ENCODE data around the gene RNASE4.
"Not testable (repeated sequence)": the region's sequence is repeated elsewhere in the genome, so short reads cannot be mapped to it uniquely, and the experiment has no call there.

RNASE4 gene

DNA sequence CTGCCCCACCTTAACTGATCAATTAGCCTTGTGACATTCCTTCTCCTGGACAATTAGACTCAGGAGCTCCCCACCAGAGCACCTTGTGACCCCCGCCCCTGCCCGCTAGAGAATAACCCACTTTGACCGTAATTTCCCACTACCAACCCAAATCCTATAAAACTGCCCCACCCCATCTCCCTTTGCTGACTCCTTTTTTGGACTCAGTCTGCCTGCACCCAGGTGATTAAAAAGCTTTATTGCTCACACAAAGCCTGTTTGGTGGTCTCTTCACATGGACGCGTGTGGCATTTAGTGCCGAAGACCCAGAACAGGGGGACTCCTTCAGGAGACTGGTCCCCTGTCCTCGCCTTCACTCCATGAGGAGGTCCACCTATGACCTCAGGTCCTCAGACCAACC, 16.6 kb downstream of the RNASE4 start:
- FAIRE-seq = not testable (repeated sequence)

DNA sequence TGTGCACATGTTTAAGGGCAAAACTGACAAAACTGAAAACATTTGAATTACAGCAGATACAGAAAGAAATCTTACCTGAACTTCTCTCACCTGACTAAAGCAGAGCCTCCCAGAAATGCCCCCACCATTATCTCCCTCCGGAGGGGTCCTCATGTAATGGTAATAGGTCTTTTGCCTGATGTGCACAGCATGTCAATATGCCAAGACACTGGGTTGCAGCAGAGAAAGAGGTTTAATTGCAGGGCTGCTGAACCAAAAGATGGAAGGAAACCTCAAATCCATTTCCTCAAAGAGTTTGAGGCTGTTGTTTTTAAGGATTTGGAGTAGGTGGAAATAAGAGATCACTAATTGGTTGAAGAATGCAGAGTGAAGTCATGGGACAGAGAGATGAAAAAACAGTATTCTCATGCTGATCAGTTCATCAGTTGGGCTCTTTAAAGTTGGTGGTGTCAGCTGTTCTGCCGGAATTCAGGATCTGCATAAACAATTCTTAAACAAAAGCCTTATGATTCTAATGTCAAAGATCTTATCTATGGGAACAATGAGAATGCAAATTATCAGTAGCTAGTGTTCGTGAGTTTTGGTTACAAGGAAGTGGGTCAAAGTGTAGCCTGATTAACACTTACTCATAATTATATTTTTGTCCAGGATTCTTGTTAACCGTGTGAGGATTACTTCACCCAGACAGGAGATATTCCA, 22.4 kb downstream of the RNASE4 start:
- FAIRE-seq = no peak

DNA sequence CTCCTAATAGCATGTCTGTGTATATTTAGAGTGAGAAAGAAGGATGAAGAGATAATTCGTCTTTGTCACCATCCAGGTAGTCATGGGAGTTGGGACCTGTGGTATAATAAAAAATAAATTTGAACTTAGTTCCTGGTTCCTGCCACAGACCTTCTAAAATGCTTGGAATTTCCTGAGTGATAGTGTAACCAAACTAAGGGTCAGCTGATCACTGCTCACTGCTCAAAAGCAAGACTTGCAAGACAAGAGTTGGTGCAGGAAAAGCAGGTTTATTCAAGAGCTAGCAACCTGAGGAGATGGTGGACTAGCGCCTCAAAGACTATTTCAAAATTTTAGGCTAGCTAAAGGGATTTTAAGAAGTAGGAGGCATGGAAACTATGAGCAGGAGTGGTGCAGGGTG, 23.3 kb downstream of the RNASE4 start:
- FAIRE-seq = no peak

DNA sequence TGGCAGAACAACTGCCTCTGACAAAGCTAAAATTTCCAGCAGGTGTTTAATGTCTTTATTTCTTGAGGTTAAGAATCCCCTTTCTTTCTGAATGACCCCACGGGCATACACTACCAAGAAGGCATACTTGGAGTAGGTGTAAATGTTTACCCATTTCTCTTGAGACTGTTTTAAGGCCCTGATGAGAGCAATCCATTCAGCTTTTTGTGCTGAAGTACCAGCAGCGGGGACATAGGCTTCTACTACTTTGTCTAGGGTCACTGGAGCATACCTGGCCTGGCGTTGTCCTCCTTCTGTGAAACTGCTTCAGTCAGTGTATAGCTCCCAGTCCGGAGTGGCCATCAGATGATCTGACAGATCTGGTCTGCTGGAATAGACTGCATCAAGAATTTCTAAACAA, 26.9 kb downstream of the RNASE4 start:
- no peak for FAIRE-seq

DNA sequence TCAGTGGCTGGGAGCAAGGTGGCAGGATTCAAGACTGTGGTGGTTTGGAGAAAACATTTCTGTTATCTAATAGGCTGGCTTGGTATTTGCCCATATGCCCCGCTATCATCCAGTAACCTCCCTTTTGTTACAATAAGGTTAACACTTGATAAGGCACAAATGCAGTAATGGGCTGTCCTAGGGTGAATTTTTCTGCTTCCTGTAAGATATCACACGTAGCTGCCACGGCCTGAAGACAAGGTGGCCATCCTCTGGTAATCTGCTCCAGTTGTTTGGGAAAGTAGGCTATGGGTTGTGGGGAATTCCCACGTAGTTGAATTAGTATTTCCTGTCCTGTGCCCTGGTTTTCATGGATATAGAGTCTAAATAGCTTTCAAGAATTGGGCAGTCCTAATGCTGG, 27.3 kb downstream of the RNASE4 start:
- FAIRE-seq = no peak

DNA sequence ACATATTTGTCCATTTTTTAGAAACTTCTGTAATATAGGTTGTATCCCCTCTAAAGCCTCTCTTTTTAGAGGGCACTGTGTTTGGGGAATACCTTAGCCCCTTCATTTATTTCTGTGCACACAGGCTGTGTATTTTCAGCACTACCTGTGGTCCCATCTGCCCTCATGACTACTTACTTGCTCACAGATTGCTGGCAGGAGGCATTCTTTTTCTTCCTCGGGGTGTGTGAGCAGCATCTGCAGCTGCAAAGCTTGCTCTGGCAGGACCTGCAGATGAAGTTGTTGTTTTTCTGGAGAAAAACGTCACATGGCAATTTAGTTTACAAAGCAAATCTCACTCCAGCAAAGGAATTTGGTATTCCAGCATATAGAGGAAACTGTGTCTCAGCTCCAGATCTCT, 28.5 kb downstream of the RNASE4 start:
- FAIRE-seq = no peak

DNA sequence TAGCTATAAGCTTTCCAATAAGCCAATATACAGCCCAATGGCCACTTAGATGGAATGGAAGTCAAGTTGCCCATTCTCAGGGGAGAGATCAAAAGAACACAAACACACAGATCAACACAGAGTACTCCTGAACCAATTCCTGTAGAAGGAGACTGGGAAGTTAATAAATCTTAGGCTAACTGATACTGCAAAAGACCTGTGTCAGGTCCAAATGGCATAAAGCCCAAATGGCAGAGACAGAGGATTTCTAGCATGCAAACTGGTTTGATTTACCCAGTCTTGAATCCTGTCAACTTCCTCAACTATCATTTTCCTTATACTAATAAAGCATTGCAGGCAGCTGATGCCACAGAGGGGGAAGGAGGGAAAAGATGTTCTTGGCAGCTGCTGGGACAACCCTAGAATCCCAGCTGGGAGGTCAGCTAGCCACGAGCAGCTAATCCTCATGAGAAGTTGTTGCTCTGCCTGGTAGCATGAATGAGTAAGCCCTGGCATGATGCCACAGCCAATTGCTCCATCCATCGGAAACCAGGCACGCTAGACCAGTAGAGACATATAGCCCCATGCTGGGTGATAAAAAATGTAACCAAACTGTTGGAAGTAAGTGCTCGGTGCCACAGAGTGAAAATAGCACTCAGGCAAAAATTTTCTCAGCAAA, 30.4 kb downstream of the RNASE4 start:
- no peak for FAIRE-seq

DNA sequence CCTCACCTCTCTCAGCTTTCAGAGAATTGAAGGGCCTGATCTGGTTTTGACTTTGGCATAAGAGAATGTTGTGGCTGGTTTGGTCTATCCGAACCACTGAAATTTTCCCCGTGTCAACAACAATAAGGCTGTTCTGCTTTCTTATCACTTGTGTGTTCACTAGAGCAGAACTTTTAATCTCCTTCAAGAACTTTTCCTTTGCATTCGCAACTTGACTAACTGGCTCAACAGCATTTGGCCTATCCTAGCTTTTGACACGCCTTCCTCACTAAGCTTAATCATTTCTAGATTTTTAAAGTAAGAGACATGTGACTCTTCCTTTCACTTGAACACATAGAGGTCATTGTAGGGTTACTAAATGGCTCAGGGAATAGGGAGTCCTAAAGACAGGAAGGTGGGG, 35.4 kb downstream of the RNASE4 start:
- FAIRE-seq = peak; percentile 47

DNA sequence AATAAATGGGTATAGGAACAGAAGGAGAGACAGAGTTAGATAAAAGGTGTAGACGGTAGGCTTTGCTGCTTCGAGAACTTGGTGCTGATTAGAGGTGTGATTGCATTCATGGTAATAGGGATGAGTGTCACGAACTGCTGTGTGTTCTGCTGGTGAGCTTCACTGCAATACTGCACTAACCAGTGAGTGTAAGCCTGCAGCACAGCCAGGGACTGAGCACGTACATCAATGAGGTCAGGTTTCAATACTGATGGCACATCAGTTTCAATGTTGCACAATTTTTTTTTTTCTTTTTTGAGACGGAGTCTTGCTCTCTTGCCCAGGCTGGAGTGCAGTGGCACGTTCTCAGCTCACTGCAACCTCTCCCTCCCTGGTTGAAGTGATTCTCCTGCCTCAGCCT, 36.4 kb downstream of the RNASE4 start:
- no peak for FAIRE-seq

DNA sequence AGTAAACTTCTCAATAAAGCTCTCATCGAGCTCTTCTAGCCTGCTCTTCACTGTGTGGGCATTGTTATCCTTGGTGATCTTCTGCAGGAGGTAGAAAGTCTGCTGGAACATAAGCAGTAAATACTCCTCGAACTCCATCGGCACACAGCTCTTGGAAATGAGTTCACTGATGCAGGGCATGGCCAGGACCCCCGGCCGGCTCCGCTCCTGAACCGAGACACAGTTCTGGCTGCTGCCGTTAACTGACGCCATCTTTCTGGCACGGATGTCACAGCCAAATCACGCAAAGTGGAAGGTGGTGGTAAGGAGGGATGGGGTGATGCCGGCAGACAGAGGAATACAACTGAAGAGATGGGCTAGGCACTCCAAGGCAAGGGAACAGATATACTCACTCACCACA, 37.7 kb downstream of the RNASE4 start:
- FAIRE-seq = no peak

DNA sequence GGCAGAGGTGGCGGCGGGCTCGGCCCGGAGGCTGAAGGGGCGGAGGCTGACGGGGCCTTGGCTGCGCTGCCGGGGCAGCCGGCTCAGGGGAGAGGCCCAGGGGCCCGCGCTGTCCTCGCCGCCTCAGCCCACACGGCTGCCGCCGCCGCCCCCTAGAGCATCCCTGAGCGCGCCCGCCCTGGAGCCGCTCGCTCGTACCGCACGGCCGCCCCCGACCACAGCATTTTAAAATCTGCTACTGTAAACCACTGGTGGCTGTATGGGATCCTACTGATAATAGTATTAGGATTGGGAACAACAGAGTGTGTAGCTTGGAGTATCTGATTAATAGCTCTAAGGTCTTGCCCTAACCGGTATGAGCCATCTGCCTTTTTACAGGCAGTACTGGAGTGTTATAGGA, 39.1 kb downstream of the RNASE4 start:
- no peak for FAIRE-seq

DNA sequence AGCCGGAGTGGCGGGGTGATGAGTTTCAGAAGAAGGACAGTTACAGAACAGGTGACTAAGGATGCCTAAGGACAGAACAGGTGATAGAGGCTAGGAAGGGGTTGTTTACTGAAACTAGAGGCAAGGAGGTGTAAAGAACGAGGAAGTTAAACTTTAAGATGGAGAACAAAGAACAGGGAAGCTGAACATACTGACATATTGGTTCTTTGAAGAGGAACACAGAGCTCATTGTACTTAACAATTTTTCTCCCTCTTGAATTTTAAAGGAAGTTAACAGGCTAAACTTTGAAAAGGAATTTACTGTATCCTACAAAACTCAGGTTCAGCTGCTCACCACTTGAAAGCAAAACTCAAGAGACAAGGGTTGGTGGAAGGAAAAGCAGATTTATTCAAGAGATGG, 41.8 kb downstream of the RNASE4 start:
- not testable (repeated sequence) for FAIRE-seq

DNA sequence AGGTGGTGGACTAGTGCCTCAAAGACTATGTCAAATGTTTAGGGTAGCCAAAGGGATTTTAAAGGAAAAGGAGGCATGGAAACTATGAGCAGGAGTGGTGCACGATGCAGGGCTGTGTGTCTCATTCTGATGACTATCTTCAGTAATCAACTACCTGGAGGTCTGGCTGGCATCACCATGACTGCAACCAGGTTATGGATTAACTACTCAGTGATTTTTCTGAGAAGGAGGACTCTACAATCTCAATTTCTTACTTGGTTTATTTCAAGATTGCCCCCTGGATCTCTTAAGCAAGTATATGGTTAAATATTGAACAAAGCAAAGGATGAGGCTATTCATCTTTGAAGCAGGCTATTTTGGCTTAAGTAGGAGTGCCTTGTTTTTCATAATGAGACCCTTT, 42.2 kb downstream of the RNASE4 start:
- FAIRE-seq = no peak

DNA sequence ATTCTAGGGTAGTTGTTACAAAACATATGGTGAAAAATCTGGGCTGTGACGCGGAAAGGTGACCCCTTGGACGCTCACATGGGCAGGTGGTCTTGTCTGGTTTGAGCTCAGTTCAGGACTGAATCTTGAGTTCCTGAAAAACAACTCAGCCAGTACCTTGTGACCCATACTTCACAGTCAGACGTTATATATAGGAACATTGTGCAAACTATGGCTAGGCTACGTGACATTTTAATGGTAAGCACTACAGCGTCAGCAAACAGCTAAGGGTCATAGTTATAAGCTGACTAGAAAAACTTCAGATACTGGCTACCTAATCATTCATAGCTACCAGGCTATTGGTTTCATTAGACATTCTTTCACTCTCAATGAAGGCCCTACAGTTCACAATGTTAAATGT, 46.5 kb downstream of the RNASE4 start:
- no peak for FAIRE-seq

DNA sequence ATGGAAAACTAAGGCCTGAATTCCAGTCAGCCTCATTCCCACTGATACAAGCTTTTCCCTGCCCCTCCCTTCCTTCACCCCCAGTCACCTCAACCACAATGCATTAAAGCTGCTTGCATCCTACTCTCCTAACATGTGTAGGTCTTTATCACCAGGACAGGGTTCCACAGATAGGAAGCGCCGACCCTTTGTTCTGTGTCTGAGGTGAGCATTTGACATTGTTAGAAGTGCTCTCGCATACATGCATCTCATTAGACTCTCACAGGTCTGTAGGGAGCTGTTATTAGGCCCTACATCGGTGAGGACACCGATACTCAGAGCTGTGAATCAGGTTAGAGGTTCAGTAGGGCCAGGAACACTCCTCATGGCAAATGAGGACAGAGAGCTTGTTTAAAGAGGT, 48.1 kb downstream of the RNASE4 start:
- no peak for FAIRE-seq

DNA sequence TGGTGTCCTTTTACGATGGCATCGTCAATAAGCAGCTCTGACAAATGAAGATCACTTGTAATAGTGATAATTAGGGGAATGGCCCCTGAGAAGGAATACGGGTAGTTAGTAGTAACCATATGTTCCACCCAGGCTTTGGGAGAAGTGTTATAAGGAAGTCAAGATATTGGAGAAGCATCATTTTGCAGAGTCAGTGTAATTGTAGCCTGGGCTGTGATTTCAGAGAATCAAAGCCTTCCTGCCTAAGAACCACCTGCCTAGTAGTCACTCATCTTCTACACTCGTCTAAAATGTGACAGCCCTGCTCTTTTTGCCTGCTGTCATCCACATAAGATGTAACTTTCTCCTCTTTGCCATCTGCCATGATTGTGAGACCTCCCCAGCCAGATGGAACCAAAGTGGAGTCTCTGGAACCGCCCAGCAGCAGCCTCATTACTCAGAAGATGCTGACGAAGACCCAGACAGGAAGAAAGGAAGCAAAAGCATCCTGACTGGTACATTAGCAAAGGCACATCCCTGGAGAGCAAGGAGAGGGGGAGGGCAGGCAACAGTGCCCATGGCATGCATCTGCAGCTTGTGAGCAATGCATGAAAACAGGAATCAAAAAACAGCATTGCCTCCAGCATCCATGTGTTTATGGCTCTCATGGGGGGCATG, 48.7 kb downstream of the RNASE4 start:
- no peak for FAIRE-seq

DNA sequence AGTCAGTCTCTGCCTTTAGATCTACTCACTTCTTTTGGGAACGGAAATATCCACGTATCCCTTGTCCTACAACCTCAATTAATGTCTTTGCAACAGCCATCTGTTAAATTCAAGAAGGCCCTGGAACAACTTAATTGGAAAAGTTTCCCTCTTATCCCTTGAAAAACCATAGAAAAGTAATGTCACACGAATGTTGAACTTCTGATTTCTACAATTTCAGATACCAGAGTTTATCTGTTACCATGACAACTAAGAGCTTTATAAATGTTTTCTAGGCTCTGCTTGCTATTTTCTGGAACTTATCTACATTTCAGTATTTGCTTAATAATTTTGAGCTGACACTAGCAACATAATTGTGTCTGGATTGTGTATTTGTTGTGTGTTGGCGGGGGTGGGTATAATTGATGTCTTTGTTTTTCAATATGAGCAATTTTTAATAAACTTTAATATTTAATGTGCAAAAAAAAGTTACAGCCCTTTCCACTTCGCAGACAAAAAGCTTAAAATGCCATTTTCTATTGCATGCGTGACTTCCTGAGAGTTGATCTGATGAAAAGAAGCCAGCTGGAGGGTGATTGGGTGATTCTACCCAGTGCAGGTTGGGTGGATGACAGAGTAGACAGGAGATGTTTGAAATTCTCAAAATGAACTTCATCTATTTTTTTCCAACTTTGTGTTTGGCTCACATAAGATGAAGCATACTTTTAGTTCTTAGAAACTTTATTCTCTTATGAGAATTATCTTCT, 49.5 kb downstream of the RNASE4 start:
- no peak for FAIRE-seq

DNA sequence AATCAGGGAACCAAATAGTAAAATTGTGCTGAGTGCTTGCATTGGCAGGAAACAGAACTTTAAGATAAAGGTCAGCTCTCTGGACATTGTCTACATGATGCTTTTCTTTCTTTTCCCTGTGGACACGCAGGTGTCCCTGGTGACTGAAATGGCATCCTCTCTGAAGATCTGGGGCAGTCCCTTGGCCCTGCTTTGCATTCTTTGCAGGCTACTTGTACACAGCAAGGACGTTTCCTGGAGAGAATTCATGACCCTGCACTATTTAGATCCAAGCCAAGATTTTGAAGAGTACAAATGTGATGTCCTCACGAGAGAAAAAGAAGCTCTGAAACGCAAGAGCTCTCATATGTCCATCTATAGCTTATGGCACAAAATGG, 50.1 kb downstream of the RNASE4 start:
- no peak for FAIRE-seq

DNA sequence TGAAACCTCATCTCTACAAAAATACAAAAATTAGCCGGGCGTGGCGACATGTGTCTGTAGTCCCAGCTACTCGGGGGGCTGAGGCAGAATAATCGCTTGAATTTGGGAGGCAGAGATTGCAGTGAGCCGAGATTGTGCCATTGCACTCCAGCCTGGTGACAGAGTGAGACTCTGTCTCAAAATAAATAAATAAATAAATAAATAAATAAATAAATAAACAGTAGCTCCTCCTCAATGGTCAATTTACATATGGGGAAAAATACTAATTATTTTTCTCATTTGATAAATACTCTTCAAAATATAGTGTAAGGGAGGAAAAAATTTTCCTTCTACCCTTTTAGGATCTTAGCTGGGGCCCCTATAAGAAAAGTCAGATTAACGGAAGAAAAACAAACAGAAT, 53.9 kb downstream of the RNASE4 start:
- FAIRE-seq = not testable (repeated sequence)

DNA sequence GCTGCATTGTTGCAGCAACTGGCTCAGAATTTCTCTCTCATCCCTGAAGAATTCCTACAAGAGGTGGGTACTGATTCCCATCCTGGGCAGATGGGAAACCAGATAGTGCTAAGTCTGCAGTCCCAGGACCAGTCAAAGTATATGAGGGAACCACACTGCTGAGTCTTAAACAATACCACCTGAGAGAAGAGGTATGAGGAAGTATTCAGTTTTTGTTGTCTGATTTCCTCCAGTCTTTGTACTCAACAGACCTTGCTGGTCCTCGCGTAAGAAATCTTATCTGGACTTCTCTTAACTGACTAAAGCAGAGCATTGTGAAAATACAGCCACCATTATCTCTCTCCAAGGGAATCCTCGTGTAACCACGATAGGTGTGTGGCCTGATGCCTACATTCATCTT, 57.8 kb downstream of the RNASE4 start:
- no peak for FAIRE-seq

DNA sequence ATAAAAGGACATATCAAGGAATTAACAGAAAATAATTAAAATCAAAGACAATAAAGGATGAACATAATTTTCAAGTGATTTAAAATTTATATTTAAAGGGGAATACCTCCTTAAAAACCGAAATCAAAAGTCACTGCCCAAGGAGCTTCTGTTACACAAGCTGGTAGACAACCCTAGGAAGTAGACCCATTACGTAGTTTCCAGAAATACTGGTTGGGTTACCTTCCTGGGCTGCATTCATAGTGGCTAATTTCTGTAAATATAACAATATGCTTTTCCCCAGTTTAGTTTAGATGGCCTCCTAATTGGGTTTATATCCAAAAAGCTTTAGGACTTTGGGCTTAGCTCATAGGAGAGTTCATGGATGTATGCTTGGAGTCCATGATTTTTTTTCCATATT, 59.2 kb downstream of the RNASE4 start:
- no peak for FAIRE-seq

DNA sequence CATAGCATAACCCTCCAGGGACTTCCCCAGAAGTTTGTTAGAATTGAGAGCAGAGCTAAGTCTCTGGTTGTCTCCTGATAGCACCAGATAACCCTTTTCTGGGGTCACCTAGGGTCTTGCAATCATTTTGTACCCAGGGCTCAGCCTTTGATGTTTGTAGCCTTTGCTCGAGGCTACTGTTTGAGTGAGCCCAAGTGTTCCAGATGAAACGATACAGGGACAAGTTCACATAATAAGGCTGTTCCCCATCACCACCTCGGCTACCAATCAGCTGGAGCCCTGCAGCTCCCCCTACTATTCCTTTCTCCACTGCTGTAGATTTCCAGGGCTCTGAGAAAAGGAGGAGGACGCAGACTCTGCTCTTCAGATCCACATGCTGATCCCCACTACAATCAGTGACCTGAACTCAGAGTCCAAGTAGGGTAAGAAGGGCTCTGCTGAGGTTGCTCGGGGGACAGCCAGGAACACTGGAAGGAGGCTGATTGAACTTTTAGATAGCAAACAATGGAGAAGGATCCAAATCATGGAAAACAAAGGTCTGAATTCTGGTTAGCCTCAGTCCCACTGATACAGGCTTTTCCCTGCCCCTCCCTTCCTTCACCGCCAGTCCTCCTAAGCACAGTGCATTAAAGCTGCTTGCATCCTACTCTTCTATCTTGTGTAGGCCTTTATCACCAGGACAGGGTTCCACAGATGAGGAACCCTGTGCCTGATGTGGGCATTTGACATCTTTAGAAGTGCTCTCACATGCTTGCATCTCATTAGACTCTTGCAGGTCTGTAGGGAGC, 61.4 kb downstream of the RNASE4 start, which contains the start of gene EDDM3A:
Gene EDDM3A (plus strand): TSS at position 317 of the 788 bp plus-strand sequence. CDS start 1,694 bp downstream, outside the sequence.
- FAIRE-seq = no peak

DNA sequence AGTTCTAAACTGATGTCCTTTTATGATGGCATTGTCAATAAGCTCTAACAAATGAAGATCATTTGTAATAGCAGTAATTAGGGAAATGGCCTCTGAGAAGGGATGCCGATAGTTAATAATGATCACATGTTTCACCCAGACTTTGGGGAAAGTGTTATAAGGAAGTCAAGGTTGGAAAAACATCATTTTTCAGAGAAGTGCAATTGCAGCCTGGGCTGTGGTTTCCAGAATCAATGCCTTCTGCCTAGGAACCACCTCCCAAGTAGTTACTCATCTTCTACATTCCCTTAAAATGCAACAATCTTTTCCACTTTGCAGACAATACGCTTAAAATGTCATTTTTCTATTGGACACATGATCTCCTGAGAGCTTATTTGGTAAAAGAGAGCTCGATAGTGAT, 62.2 kb downstream of the RNASE4 start:
- FAIRE-seq = no peak

Data from colon (tissue), 2 donors.